ENCODE results near the gene GUK1. TPM values are rescaled to one million over a fixed set of nuclear protein-coding genes. Genes with fewer than 3 reads are reported as not detected.

GUK1 gene
- polyA plus RNA-seq, 1 donor from 2014 or later: 502 TPM

DNA sequence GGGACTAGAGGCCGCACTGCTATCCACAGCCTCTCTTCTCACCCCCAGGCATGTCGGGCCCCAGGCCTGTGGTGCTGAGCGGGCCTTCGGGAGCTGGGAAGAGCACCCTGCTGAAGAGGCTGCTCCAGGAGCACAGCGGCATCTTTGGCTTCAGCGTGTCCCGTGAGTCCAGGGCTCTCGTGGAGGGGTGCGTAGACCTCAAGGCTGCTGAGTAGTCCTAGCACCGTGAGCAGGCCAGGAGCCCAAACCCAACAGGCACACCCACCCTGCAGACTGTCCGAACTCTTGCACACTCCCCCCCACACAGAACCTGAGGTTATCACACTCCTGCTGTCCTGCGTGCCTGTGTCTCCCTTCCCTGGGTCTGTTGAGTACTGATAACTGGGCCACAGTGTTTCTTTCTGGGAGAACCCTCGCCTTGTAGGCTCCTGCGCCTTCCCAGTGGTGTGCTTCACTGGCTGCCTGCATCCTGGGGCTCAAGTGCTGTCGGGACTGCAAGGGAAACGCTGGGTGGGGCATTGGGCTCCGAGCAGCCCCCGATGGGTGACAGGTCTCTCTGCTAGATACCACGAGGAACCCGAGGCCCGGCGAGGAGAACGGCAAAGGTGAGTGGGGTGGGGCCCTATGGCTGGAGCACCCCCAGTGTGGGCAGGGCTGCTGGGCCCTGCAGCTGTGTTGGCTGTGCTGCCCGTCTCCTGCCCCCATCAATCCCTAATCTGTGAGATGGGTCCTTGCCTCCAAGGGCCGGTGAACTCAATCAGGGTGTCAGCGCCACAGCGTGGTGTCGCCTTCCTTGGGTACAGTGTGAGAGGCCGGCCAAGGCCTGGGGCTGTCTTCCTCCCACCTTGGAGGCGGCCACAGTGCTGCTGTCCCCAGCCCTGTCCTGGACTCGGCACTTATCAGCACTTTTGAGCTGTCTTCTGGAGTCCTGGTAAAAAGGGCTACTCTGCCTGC, 5.7 kb downstream of the GUK1 start:
- Histone ChIP-seq H2AFZ (ENCODE audit: low read depth, low read length) (no peak overlapping the region), H3K79me2 (replicated peaks; ENCODE audit: insufficient read depth, low read length) (peaks cover 26% of the 10 kb centered on the region), H3K36me3 (ENCODE audit: insufficient read depth, low read length) (no peaks in the 10 kb centered on the region), H4K20me1 (ENCODE audit: insufficient read depth) (peaks cover 16% of the 10 kb centered on the region), H3K9me2 (ENCODE audit: insufficient read depth, low read length) (no peaks in the 10 kb centered on the region), H3K9me3 (ENCODE audit: low read length) (no peaks in the 10 kb centered on the region), H3K9ac (ENCODE audit: low read length) (no peak overlapping the region), H3K4me3 (ENCODE audit: low read length) (no peak overlapping the region), H3K27ac (ENCODE audit: low read length) (no peak overlapping the region), H3F3A (ENCODE audit: insufficient read depth, low read length, poor library complexity, severe bottlenecking) (no peaks in the 10 kb centered on the region), H3K4me2 (ENCODE audit: low read length) (no peak overlapping the region), H3K27me3 (ENCODE audit: insufficient read depth, low read depth, low read length) (no peaks in the 10 kb centered on the region)
- TF ChIP-seq POLR2AphosphoS5 (IDR thresholded peaks at IDR 0.05) (no peak), EP300 (conservative IDR thresholded peaks at IDR 0.05; ENCODE audit: poor library complexity, severe bottlenecking) (no peak), RAD21 (conservative IDR thresholded peaks at IDR 0.05) (no peak), CTCF (IDR thresholded peaks at IDR 0.05; ENCODE audit: poor library complexity, severe bottlenecking) (no peak), REST (IDR thresholded peaks at IDR 0.05; ENCODE audit: borderline replicate concordance) (no peak), TAF1 (IDR thresholded peaks at IDR 0.05; ENCODE audit: low read depth) (no peak), EZH2 (IDR thresholded peaks at IDR 0.05; ENCODE audit: borderline replicate concordance, insufficient read depth, low read length, poor library complexity, severe bottlenecking) (no peak), MXI1 (conservative IDR thresholded peaks at IDR 0.05; ENCODE audit: poor library complexity, severe bottlenecking) (no peak)

GRCh38 chr1:228146417-228147150, 6.5 kb downstream of the GUK1 start:
- Histone ChIP-seq H3K36me3 (ENCODE audit: insufficient read depth, low read length) (no peaks in the 10 kb centered on the region), H3K27ac (ENCODE audit: low read length) (no peak overlapping the region), H3F3A (ENCODE audit: insufficient read depth, low read length, poor library complexity, severe bottlenecking) (no peaks in the 10 kb centered on the region), H3K4me3 (ENCODE audit: low read length) (no peak overlapping the region), H2AFZ (ENCODE audit: low read depth, low read length) (no peak overlapping the region), H3K27me3 (ENCODE audit: insufficient read depth, low read depth, low read length) (no peaks in the 10 kb centered on the region), H3K9me2 (ENCODE audit: insufficient read depth, low read length) (no peaks in the 10 kb centered on the region), H3K9me3 (ENCODE audit: low read length) (no peaks in the 10 kb centered on the region), H3K79me2 (replicated peaks; ENCODE audit: insufficient read depth, low read length) (peaks cover 19% of the 10 kb centered on the region), H3K9ac (ENCODE audit: low read length) (no peak overlapping the region), H3K4me2 (ENCODE audit: low read length) (no peak overlapping the region), H4K20me1 (ENCODE audit: insufficient read depth) (peaks cover 10% of the 10 kb centered on the region)
- TF ChIP-seq SMC3 (conservative IDR thresholded peaks at IDR 0.05; ENCODE audit: poor library complexity): no peak
- TF ChIP-seq POLR2AphosphoS5 (IDR thresholded peaks at IDR 0.05): no peak
- TF ChIP-seq CTCF (IDR thresholded peaks at IDR 0.05; ENCODE audit: poor library complexity, severe bottlenecking): no peak
- TF ChIP-seq REST (IDR thresholded peaks at IDR 0.05; ENCODE audit: borderline replicate concordance): no peak
- no peak for TF ChIP-seq RAD21 (conservative IDR thresholded peaks at IDR 0.05)
- no peak for TF ChIP-seq TAF1 (IDR thresholded peaks at IDR 0.05; ENCODE audit: low read depth)
- TF ChIP-seq EZH2 (IDR thresholded peaks at IDR 0.05; ENCODE audit: borderline replicate concordance, insufficient read depth, low read length, poor library complexity, severe bottlenecking): no peak
- no peak for TF ChIP-seq EP300 (conservative IDR thresholded peaks at IDR 0.05; ENCODE audit: poor library complexity, severe bottlenecking)
- no peak for TF ChIP-seq MXI1 (conservative IDR thresholded peaks at IDR 0.05; ENCODE audit: poor library complexity, severe bottlenecking)
